ENCODE data around the gene ADORA2B.
"Not testable (repeated sequence)": the region's sequence is repeated elsewhere in the genome, so short reads cannot be mapped to it uniquely, and the experiment has no call there.

ADORA2B gene

DNA sequence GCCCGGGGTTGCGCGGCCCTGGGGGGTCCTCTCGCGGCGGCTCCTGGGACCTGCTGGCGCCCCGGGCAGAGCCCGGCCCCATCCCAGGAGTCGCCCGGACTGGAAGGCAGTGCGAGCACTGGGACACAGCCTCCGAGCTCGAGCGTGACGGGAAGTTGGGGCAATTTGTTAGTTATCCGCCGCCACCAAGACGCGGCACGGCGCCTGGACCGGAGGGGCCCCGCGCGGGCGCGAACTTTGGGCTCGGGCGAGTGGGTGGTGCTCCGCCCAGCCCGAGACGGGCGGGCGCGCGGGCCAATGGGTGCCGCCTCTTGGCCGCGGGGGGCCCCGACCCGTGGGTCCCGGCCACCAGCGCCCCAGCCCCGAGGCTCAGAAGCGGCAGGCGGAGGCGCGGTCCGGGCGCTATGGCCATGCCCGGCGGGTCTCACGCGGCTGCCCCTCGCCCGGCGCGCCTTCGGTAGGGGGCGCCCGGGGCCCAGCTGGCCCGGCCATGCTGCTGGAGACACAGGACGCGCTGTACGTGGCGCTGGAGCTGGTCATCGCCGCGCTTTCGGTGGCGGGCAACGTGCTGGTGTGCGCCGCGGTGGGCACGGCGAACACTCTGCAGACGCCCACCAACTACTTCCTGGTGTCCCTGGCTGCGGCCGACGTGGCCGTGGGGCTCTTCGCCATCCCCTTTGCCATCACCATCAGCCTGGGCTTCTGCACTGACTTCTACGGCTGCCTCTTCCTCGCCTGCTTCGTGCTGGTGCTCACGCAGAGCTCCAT is at the start of gene ADORA2B:
ADORA2B (plus strand) TSS at position 372 of the 768 bp plus-strand sequence; CDS start at position 491, 119 bp downstream.
- CTCF ChIA-PET = interaction anchor here (1.4 to 1.8 kb wide), 5 partner anchors 10 to 53 kb away, joined by 3 to 5 read pairs (median 4); no protein-coding TSS in a partner anchor
- TF ChIP-seq, protein P1, sequence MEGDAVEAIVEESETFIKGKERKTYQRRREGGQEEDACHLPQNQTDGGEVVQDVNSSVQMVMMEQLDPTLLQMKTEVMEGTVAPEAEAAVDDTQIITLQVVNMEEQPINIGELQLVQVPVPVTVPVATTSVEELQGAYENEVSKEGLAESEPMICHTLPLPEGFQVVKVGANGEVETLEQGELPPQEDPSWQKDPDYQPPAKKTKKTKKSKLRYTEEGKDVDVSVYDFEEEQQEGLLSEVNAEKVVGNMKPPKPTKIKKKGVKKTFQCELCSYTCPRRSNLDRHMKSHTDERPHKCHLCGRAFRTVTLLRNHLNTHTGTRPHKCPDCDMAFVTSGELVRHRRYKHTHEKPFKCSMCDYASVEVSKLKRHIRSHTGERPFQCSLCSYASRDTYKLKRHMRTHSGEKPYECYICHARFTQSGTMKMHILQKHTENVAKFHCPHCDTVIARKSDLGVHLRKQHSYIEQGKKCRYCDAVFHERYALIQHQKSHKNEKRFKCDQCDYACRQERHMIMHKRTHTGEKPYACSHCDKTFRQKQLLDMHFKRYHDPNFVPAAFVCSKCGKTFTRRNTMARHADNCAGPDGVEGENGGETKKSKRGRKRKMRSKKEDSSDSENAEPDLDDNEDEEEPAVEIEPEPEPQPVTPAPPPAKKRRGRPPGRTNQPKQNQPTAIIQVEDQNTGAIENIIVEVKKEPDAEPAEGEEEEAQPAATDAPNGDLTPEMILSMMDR (IDR thresholded peaks at IDR 0.05; ENCODE audit: control extremely low read depth, extremely low read depth, low read depth, missing control alignments) = peak; percentile 63
- POLR2A ChIA-PET = interaction anchor here (0.6 kb wide), 1 partner anchor 1038 kb away, joined by 3 read pairs; no protein-coding TSS in a partner anchor
- peak; percentile 72 for DNase-seq (ENCODE audit: extremely low spot score)

DNA sequence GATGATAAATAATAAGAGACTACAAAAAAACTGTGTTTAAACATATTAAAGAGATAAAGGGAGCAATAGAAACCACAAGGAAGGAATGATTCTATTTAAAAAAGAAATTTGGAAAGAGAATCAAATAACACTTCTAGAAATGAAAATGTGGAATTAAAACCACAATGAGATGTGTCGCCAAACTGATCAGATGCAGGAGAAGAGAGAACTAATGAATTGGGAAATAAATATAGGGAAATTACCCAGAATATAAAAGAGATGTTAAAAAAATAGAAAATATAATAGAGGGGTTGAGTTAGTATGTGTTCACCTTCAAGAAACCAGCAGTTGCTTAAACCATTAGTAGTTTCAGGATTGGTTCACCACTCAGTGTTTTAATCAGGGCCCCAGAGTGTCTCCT is 48.7 kb upstream of the ADORA2B start:
- TF ChIP-seq, protein P1 (IDR thresholded peaks at IDR 0.05; ENCODE audit: control extremely low read depth, extremely low read depth, low read depth, missing control alignments) = no peak
- CTCF ChIA-PET = interaction anchor here (1.3 kb wide), 1 partner anchor 11 kb away, joined by 3 read pairs; no protein-coding TSS in a partner anchor
- POLR2A ChIA-PET = no interaction called here
- DNase-seq (ENCODE audit: extremely low spot score) = no peak

DNA sequence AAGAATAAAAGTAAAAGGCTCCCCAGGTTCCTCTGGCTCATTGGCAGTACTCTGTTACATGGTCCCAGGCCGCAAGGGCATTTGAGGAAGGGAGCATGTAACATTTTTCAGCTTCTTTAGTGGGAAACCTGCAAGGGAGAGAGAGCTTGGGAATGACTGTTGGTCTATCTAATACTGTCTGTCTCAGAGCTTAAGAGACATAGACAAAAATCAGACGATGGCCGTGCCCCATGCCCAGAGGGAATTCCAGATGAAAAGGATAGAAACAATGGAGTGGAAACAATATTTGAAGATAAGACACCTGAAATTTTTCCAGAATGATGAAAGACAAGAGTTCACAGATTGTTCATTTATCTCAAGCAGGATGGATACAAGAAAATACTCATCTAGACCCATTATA is 48.1 kb upstream of the ADORA2B start:
- TF ChIP-seq, protein P1 (IDR thresholded peaks at IDR 0.05; ENCODE audit: control extremely low read depth, extremely low read depth, low read depth, missing control alignments) = no peak
- POLR2A ChIA-PET = no interaction called here
- no peak for DNase-seq (ENCODE audit: extremely low spot score)
- CTCF ChIA-PET = interaction anchor here (1.3 kb wide), 1 partner anchor 12 kb away, joined by 3 read pairs; no protein-coding TSS in a partner anchor

DNA sequence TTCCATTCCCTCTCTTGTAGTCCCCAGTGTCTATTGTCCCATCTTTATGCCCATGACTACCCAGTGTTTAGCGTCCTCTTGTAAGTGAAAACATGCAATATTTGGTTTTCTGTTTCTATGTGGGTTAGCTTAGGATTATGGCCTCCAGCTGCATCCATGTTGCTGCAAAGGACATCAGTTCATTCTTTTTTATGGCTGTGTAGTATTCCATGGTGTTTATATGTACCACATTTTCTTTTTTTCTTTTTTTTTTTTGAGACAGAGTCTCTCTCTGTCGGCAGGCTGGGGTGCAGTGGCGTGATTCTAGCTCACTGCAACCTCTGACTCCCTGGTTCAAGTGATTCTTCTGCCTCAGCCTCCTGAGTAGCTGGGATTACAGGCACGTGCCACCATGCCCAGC is 45.3 kb upstream of the ADORA2B start:
- DNase-seq (ENCODE audit: extremely low spot score); CTCF ChIA-PET; POLR2A ChIA-PET: not testable (repeated sequence)

DNA sequence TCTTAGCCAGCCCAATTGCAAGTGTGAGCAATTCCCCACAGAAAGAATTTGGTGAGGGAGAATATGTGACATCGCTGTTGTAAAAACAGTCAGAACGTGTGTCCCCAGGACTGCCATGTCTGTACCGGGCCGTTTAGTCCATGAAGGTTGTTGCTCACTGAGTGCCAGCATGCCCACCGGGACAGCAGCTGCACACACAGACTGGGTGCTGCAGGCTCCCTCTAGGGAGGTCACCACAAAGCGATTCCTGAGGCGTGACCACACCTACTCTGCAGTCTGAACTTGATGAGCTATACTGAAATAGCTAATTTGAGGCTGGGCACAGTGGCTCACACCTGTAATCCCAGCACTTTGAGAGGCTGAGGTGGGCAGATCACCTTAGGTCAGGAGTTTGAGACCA is 44.1 kb upstream of the ADORA2B start:
- DNase-seq (ENCODE audit: extremely low spot score) = no peak
- ChIA-PET POLR2A (no interaction called here), CTCF (no interaction called here)
- TF ChIP-seq, protein P1 (IDR thresholded peaks at IDR 0.05; ENCODE audit: control extremely low read depth, extremely low read depth, low read depth, missing control alignments) = no peak

DNA sequence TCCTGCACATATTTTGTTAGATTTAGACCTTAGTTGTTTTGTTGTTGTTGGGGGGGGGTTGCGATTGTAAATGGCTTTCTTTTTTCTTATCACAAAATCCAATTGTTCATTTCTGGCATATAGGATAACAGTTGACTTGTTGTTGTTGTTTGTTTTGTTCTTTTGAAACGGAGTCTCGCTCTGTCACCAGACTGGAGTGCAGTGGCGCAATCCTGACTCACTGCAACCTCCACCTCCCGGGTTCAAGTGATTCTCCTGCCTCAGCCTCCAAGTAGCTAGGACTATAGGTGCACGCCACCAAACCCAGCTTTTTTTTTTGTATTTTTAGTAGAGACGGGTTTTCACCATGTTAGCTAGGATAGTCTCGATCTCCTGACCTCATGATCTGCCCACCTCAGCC is 39.7 kb upstream of the ADORA2B start:
- DNase-seq (ENCODE audit: extremely low spot score); POLR2A ChIA-PET: not testable (repeated sequence)
- CTCF ChIA-PET = interaction anchor here (0.8 kb wide), 1 partner anchor 11 kb away, joined by 3 read pairs; no protein-coding TSS in a partner anchor

DNA sequence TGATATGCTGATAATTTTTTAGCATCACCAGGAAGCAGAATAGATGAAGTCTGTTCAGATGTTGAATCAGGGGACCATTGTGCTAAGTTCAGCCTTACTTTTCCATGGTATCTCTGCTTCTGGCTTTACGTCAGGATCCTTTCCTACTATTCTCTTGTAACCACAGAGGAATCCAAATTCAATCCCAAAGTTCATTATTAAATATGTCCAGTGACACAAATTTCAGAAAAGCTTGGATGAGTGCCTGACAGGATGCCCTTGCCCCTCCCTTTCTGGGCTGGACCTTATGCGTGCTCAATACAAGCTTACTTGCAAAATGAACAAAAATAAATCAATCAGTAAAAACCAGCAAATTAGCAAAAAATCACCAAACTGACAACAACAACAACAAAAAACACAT is 37.6 kb upstream of the ADORA2B start:
- TF ChIP-seq, protein P1 (IDR thresholded peaks at IDR 0.05; ENCODE audit: control extremely low read depth, extremely low read depth, low read depth, missing control alignments) = no peak
- ChIA-PET POLR2A (no interaction called here), CTCF (interaction anchor here (1.6 kb wide), 1 partner anchor 12 kb away, joined by 3 read pairs; no protein-coding TSS in a partner anchor)
- DNase-seq (ENCODE audit: extremely low spot score) = no peak
